IMR-90 (cell line): Measurements from ENCODE around the gene SDK1. TPM values are rescaled to one million over a fixed set of nuclear protein-coding genes. Genes with fewer than 3 reads are reported as not detected.
A peak's percentile ranks its signal among the peaks of the same experiment; 100 is the strongest.

Source experiments
- ATAC-seq: fragments of 200-7000 bp; cut with Tn5 transposase; 2 replicates; pipeline ENCODE4 v1.9.1; 2020; ENCODE audit warnings: low read depth, mild to moderate bottlenecking, moderate library complexity
- BruUV-seq: library from RNA; stranded (reverse); fragments of 400-500 nt; replicated peaks from 2 replicates; lab custom pipeline; 2021; lab: Mats Ljungman, UMichigan
- CTCF ChIA-PET: fragments of 300-600 bp; formaldehyde crosslinking; extraction: SDS; loops from one replicate; lab custom pipeline; 2021; ENCODE audit warnings: antibody characterized with exemption; lab: Yijun Ruan, JAX
- POLR2A ChIA-PET: fragments of 300-600 bp; sonication (Branson Sonifier 250); formaldehyde crosslinking; loops from one replicate; lab custom pipeline; 2022; ENCODE audit warnings: antibody characterized with exemption; ENCODE audit not compliant: unreplicated experiment; lab: Charles Lee
- DNase-seq: peaks from one replicate; pipeline ENCODE4 v3.0.0; 2013
- H2AFZ ChIP-seq: replicated peaks from 2 replicates; pipeline ENCODE3; 2013; ENCODE audit warnings: low read length, mild to moderate bottlenecking; ENCODE audit not compliant: poor library complexity
- H2AK5ac ChIP-seq: 2 replicates; pipeline ENCODE4 v1.6.1; 2013; ENCODE audit warnings: low read depth, low read length, inconsistent platforms
- H2AK9ac ChIP-seq: replicated peaks from 2 replicates; pipeline ENCODE3; 2013; ENCODE audit warnings: mild to moderate bottlenecking, low read depth, low read length, moderate library complexity; ENCODE audit not compliant: poor library complexity
- H2BK120ac ChIP-seq: 2 replicates; pipeline ENCODE4 v1.6.1; 2013; ENCODE audit warnings: low read depth, low read length, inconsistent platforms
- H2BK15ac ChIP-seq: 3 replicates; pipeline ENCODE4 v1.6.1; 2013; ENCODE audit warnings: low read depth, low read length, inconsistent platforms
- H2BK20ac ChIP-seq: 2 replicates; pipeline ENCODE4 v1.6.1; 2013; ENCODE audit warnings: low read depth, mild to moderate bottlenecking, inconsistent platforms, low read length, moderate library complexity
- H2BK5ac ChIP-seq: 2 replicates; pipeline ENCODE4 v1.6.1; 2013; ENCODE audit warnings: mild to moderate bottlenecking, low read depth, low read length, inconsistent platforms; ENCODE audit not compliant: poor library complexity, severe bottlenecking
- H3K14ac ChIP-seq: replicated peaks from 2 replicates; pipeline ENCODE4 v1.6.1; 2013; ENCODE audit warnings: low read depth, low read length, inconsistent platforms
- H3K18ac ChIP-seq: 2 replicates; pipeline ENCODE4 v1.6.1; 2013; ENCODE audit warnings: low read depth, low read length, control low read depth
- H3K23ac ChIP-seq: 2 replicates; pipeline ENCODE4 v1.6.1; 2013; ENCODE audit warnings: low read depth, low read length, inconsistent platforms
- H3K27ac ChIP-seq: 2 replicates; pipeline ENCODE4 v1.5.1; 2013; ENCODE audit warnings: mild to moderate bottlenecking, control low read depth, low read length; ENCODE audit not compliant: insufficient read depth
- H3K27me3 ChIP-seq: 2 replicates; pipeline ENCODE4 v1.6.1; 2013; ENCODE audit warnings: low read length; ENCODE audit not compliant: control insufficient read depth, insufficient read depth
- H3K36me3 ChIP-seq: 2 replicates; pipeline ENCODE4 v1.6.1; 2013; ENCODE audit warnings: low read length, mixed read lengths; ENCODE audit not compliant: control insufficient read depth, insufficient read depth
- H3K4ac ChIP-seq: 2 replicates; pipeline ENCODE4 v1.6.1; 2013; ENCODE audit warnings: low read depth, low read length, inconsistent platforms
- H3K4me1 ChIP-seq: 2 replicates; pipeline ENCODE4 v1.6.1; 2013; ENCODE audit warnings: low read length, mixed read lengths; ENCODE audit not compliant: control insufficient read depth, insufficient read depth
- H3K4me2 ChIP-seq: 2 replicates; pipeline ENCODE4 v1.6.1; 2013; ENCODE audit warnings: low read depth, mild to moderate bottlenecking, control low read depth, low read length, moderate library complexity
- H3K4me3 ChIP-seq: 2 replicates; pipeline ENCODE4 v1.5.1; 2013; ENCODE audit warnings: low read depth, mild to moderate bottlenecking, control low read depth, low read length, moderate library complexity; ENCODE audit not compliant: insufficient read depth
- H3K56ac ChIP-seq: 2 replicates; pipeline ENCODE4 v1.6.1; 2013; ENCODE audit warnings: low read length, inconsistent platforms; ENCODE audit not compliant: insufficient read depth; ENCODE audit errors: extremely low read depth
- H3K79me1 ChIP-seq, 2 experiments: 2 replicates each; pipeline ENCODE4 v1.6.1; 2013; ENCODE audit warnings: low read length in 2 of 2, inconsistent platforms in 1 of 2, low read depth in 1 of 2
- H3K9ac ChIP-seq: 2 replicates; pipeline ENCODE4 v1.6.1; 2013; ENCODE audit warnings: low read depth, low read length, control low read depth
- H3K9me1 ChIP-seq: 2 replicates; pipeline ENCODE4 v1.6.1; 2013; ENCODE audit warnings: low read length, inconsistent platforms; ENCODE audit not compliant: insufficient read depth
- H3K9me3 ChIP-seq: 2 replicates; pipeline ENCODE4 v1.6.1; 2013; ENCODE audit warnings: low read length; ENCODE audit not compliant: control insufficient read depth, insufficient read depth
- H4K20me1 ChIP-seq: 2 replicates; pipeline ENCODE4 v1.6.1; 2013; ENCODE audit warnings: low read length, inconsistent platforms; ENCODE audit not compliant: insufficient read depth
- H4K5ac ChIP-seq: 2 replicates; pipeline ENCODE4 v1.6.1; 2013; ENCODE audit warnings: mild to moderate bottlenecking, low read depth, low read length, control low read depth
- H4K8ac ChIP-seq, 2 experiments: 2 replicates each; pipeline ENCODE4 v1.6.1; 2013; ENCODE audit warnings: low read depth in 2 of 2, low read length in 2 of 2, control low read depth in 1 of 2, inconsistent platforms in 1 of 2
- H4K91ac ChIP-seq: 2 replicates; pipeline ENCODE4 v1.6.1; 2013; ENCODE audit warnings: low read depth, low read length, inconsistent platforms; ENCODE audit not compliant: insufficient read depth
- ELK1 ChIP-seq: fragments of 150-350 bp; IDR thresholded peaks from 2 replicates; pipeline ENCODE4 v1.6.1; 2016; ENCODE audit warnings: low read depth, mild to moderate bottlenecking, low read length, moderate library complexity, borderline replicate concordance
- FOS ChIP-seq: fragments of 150-350 bp; IDR thresholded peaks from 2 replicates; pipeline ENCODE4 v1.6.1; 2016; ENCODE audit warnings: low read depth, low read length
- NFE2L2 ChIP-seq: fragments of 150-350 bp; IDR thresholded peaks from 2 replicates; pipeline ENCODE4 v1.6.1; 2016; ENCODE audit warnings: low read depth, mild to moderate bottlenecking, low read length
- SMC3 ChIP-seq: fragments of 150-350 bp; IDR thresholded peaks from 2 replicates; pipeline ENCODE4 v1.6.1; 2016; ENCODE audit warnings: low read depth, mild to moderate bottlenecking, antibody characterized with exemption, low read length, moderate library complexity
- WGBS, 2 experiments: methylation state at CpG; one replicate each; pipeline versions ENCODE4 v1.1.5 to v1.1.7; 2013; ENCODE audit warnings: missing lambda C conversion rate in 2 of 2; ENCODE audit not compliant: insufficient read length in 1 of 2; ENCODE audit errors: extremely low coverage in 2 of 2; 5-methylcytosine and 5-hydroxymethylcytosine counted together
- dilution Hi-C: fragments of 300-500 bp; cut with HindIII; formaldehyde crosslinking; loops from one replicate; pipeline ENCODE4 v1.14.3; 2018; ENCODE audit warnings: low sequenced_read_pairs; ENCODE audit not compliant: unreplicated experiment
- in situ Hi-C: fragments of 300-500 bp; cut with MboI; formaldehyde crosslinking; loops from 3 replicates; pipeline ENCODE4 v1.14.3; 2019; ENCODE audit warnings: low sequenced_read_pairs, inconsistent platforms, mixed read lengths
- intact Hi-C: fragments of 100-400 bp; cut with micrococcal nuclease; formaldehyde crosslinking; loops from 2 replicates; pipeline ENCODE4 v1.10.0; 2022
- polyA plus RNA-seq, 3 experiments: library from polyadenylated mRNA; depleted of rRNA; stranded (reverse); fragments of >200 nt; gene quantifications; 2 replicates each; pipeline ENCODE4 v1.2.3, GENCODE V29; 2012; ENCODE audit warnings: low replicate concordance in 1 of 3
- total RNA-seq: library from RNA; depleted of rRNA; stranded (reverse); fragments of >200 nt; gene quantifications from 2 replicates; pipeline ENCODE4 v1.2.3, GENCODE V29; 2012

SDK1 gene
- total and polyA plus RNA-seq, 2 of the 4 experiments (the other 2 are of a cell fraction): 1.5 to 1.6 TPM

GRCh38 chr7:3432911-3433310, 131.9 kb downstream of the SDK1 start:
- CTCF ChIA-PET: interaction anchor here (0.6 kb wide), 2 partner anchors 88 to 631 kb away, joined by 3 read pairs; no protein-coding TSS in a partner anchor
- no CpG with 5 or more reads among the region's 4 CpGs for WGBS, 2 experiments

More at GRCh38 chr7:3432911-3433310, 131.9 kb downstream of the SDK1 start:
- in situ Hi-C loops (no loop called here), dilution Hi-C loops (no loop called here), intact Hi-C loops (loop anchor here (10.0 kb wide), 2 partner anchors 128 to 568 kb away; partner anchors contain the start of gene SDK1)
- Histone ChIP-seq H3K27me3 (no peaks in the 10 kb centered on the region), H4K5ac (no peak overlapping the region), H3K4me1 (peaks cover 3% of the 10 kb centered on the region; the same call in 1 of the 2 replicates), H2BK20ac (peak overlapping the region; percentile 34; the same call in 1 of the 2 replicates), H3K9me1 (no peaks in the 10 kb centered on the region), H3K18ac (no peak overlapping the region; the same call in 1 of the 2 replicates), H3K14ac (no peak overlapping the region), H4K20me1 (no peaks in the 10 kb centered on the region), H2AFZ (no peak overlapping the region), H4K8ac (no peak overlapping the region), H3K23ac (no peak overlapping the region), H2AK9ac (no peak overlapping the region), H3K4ac (no peak overlapping the region; the same call in 1 of the 2 replicates), H3K9me3 (no peaks in the 10 kb centered on the region), H2BK15ac (no peak overlapping the region), H2AK5ac (no peak overlapping the region), H3K56ac (no peak overlapping the region), H3K4me2 (no peak overlapping the region), H4K91ac (no peak overlapping the region), H2BK5ac (no peak overlapping the region), H3K36me3 (no peaks in the 10 kb centered on the region), H2BK120ac (no peak overlapping the region), H3K9ac (no peak overlapping the region), H3K27ac (no peak overlapping the region), H3K79me1 (no peaks in the 10 kb centered on the region), H3K4me3 (no peak overlapping the region)
- ATAC-seq (peak; percentile 25; the same call in 1 of the 2 replicates), DNase-seq (no peak)
- no peak for TF ChIP-seq NFE2L2
- no peak for TF ChIP-seq ELK1
- no peak for TF ChIP-seq FOS
- no peak for TF ChIP-seq SMC3
- POLR2A ChIA-PET: no interaction called here
- no TSS peak for BruUV-seq
